ENCODE measurements around the gene ELN. TPM values are rescaled to one million over a fixed set of nuclear protein-coding genes. Genes with fewer than 3 reads are reported as not detected.

Gene ELN
- total RNA-seq, 2 donors from 2014 or later: 354 to 999 TPM

GRCh38 chr7:74052628-74053027 is 24.7 kb downstream of the ELN start:
- intact Hi-C loops (cut with DNase I): no loop called here
- DNase-seq (ENCODE audit: low spot score): no peak

GRCh38 chr7:74053589-74054186 is 25.7 kb downstream of the ELN start:
- DNase-seq (ENCODE audit: low spot score): no peak
- intact Hi-C loops (cut with DNase I): no loop called here

- peak; percentile 80 for DNase-seq (ENCODE audit: low spot score)
- intact Hi-C loops (cut with DNase I): no loop called here
Measured at GRCh38 chr7:74056096-74056915, 28.3 kb downstream of the ELN start.

- peak; percentile 68 for DNase-seq (ENCODE audit: low spot score)
- intact Hi-C loops (cut with DNase I): no loop called here
Measured at GRCh38 chr7:74057216-74057925, 29.4 kb downstream of the ELN start.

- intact Hi-C loops (cut with DNase I): no loop called here
- DNase-seq (ENCODE audit: low spot score): no peak
Measured at GRCh38 chr7:74057987-74058386, 30.0 kb downstream of the ELN start.

GRCh38 chr7:74058486-74058885 is 30.5 kb downstream of the ELN start:
- intact Hi-C loops (cut with DNase I): no loop called here
- peak; percentile 55 for DNase-seq (ENCODE audit: low spot score)

- DNase-seq (ENCODE audit: low spot score): no peak
Measured at GRCh38 chr7:74059037-74059436, 31.1 kb downstream of the ELN start.

GRCh38 chr7:74059681-74060588 is 32.0 kb downstream of the ELN start:
- DNase-seq (ENCODE audit: low spot score): peak; percentile 77
- intact Hi-C loops (cut with DNase I): loop anchor here in 1 of 2 donors (10.0 kb wide), 1 partner anchor 335 kb away; no protein-coding TSS in a partner anchor

More at GRCh38 chr7:74059037-74059436, 31.1 kb downstream of the ELN start:
- intact Hi-C loops (cut with DNase I): no loop called here

GRCh38 chr7:74061840-74062539 is 34.0 kb downstream of the ELN start:
- peak; percentile 95 for DNase-seq (ENCODE audit: low spot score)
- intact Hi-C loops (cut with DNase I): loop anchor here (1.0 to 10.0 kb wide), 2 partner anchors 50 to 333 kb away; no protein-coding TSS in a partner anchor

GRCh38 chr7:74063223-74063641 is 35.3 kb downstream of the ELN start:
- intact Hi-C loops (cut with DNase I): loop anchor here in 1 of 2 donors (10.0 kb wide), 1 partner anchor 332 kb away; no protein-coding TSS in a partner anchor
- DNase-seq (ENCODE audit: low spot score): peak; percentile 81

GRCh38 chr7:74063646-74064045 is 35.7 kb downstream of the ELN start:
- DNase-seq (ENCODE audit: low spot score): peak; percentile 69
- intact Hi-C loops (cut with DNase I): loop anchor here in 1 of 2 donors (10.0 kb wide), 1 partner anchor 331 kb away; no protein-coding TSS in a partner anchor

- DNase-seq (ENCODE audit: low spot score): no peak
- intact Hi-C loops (cut with DNase I): loop anchor here in 1 of 2 donors (10.0 kb wide), 1 partner anchor 330 kb away; no protein-coding TSS in a partner anchor
Measured at GRCh38 chr7:74064696-74065095, 36.7 kb downstream of the ELN start.

GRCh38 chr7:74066626-74067025 is 38.7 kb downstream of the ELN start:
- intact Hi-C loops (cut with DNase I): loop anchor here in 1 of 2 donors (10.0 kb wide), 1 partner anchor 328 kb away; no protein-coding TSS in a partner anchor
- peak; percentile 70 for DNase-seq (ENCODE audit: low spot score)

- peak; percentile 73 for DNase-seq (ENCODE audit: low spot score)
- intact Hi-C loops (cut with DNase I): loop anchor here in 1 of 2 donors (10.0 kb wide), 1 partner anchor 326 kb away; no protein-coding TSS in a partner anchor
Measured at GRCh38 chr7:74068378-74069085, 40.6 kb downstream of the ELN start.

GRCh38 chr7:74069086-74069541 is 41.1 kb downstream of the ELN start:
- intact Hi-C loops (cut with DNase I): loop anchor here in 1 of 2 donors (10.0 kb wide), 1 partner anchor 326 kb away; no protein-coding TSS in a partner anchor
- DNase-seq (ENCODE audit: low spot score): peak; percentile 82

GRCh38 chr7:74069790-74070618 is 42.0 kb downstream of the ELN start:
- intact Hi-C loops (cut with DNase I): loop anchor here in 1 of 2 donors (10.0 kb wide), 1 partner anchor 325 kb away; no protein-coding TSS in a partner anchor
- peak; percentile 67 for DNase-seq (ENCODE audit: low spot score)

Measured in posterior vena cava (tissue), 2 donors.